Neuron (in vitro differentiated cells): Measurements from ENCODE around the gene HDLBP.

Experiments
- H2AFZ ChIP-seq: one replicate; pipeline ENCODE4 v1.6.1; 2013; ENCODE audit warnings: low read depth, mild to moderate bottlenecking, inconsistent platforms, low read length, moderate library complexity
- H3K27me3 ChIP-seq: one replicate; pipeline ENCODE4 v1.6.1; 2013; ENCODE audit warnings: low read length; ENCODE audit not compliant: insufficient read depth
- H3K36me3 ChIP-seq: one replicate; pipeline ENCODE4 v1.6.1; 2013; ENCODE audit warnings: low read length; ENCODE audit not compliant: insufficient read depth
- H3K4me1 ChIP-seq: one replicate; pipeline ENCODE4 v1.6.1; 2013; ENCODE audit warnings: low read length; ENCODE audit not compliant: insufficient read depth
- H3K4me3 ChIP-seq: 2 replicates; pipeline ENCODE4 v1.5.1; 2013; ENCODE audit warnings: mild to moderate bottlenecking, low read length, moderate library complexity
- H3K9me3 ChIP-seq: one replicate; pipeline ENCODE4 v1.6.1; 2013; ENCODE audit warnings: low read length

The HDLBP gene

DNA sequence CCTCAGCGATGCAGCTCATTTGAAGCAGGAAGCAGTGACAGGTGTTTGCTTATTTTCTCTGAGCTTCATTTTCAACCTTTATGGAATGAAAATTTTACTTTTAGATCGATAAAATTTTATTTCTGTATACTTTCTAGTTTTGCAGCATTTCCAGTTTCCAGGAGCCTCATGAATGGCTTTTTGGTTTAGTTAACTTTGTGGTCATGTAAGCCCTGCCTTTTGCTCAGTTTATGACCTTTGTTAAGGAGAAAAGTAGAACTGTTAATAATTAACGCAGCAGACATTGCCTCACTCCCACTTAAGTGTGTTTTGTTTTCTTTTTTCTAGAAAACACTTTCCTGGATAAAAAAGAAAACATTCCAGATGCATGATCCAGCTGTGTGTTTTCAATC lies 36.2 kb upstream of the HDLBP start:
- no peaks in the 10 kb centered on the region for H3K27me3 ChIP-seq
- no peaks in the 10 kb centered on the region for H3K9me3 ChIP-seq
- no peaks in the 10 kb centered on the region for H3K4me1 ChIP-seq
- H3K4me3 ChIP-seq, result no peak overlapping the region
- no peak overlapping the region for H2AFZ ChIP-seq
- peaks cover 78% of the 10 kb centered on the region for H3K36me3 ChIP-seq

DNA sequence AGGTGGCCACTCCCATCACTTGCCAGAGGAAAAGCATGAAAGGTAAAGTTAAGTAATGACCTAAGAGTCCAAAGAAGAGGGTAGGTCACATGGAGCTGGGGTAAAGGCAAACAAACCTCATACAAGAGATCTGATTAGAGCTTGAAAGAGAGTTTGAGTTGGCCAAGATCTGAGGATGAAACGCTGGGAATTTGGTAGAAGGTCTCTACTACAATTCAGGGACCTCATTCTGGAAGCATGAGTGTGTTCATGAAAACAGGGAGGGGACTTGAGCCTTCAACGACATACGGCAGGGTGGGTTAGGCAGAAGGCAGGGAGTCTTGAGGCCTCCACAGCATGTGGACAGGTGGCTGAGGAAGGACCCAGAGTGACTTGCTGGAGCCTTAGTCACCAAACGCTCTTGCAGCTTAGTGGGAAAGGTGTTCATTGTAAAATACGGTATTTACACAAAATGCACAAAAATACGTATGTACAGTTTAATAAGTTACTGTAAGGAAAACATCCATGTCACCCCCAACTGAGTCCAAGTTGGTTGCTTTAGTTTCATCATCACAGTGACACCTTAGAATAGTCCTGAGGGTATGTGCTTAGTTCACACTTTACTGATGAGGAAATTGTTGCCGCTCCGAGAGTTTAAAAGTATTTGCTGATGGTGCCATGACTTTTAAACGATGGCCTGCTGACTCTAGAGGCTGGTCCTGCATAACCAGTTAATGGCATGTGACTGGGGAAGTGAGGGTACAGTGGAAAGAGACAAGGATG lies 35.6 kb upstream of the HDLBP start:
- H3K4me1 ChIP-seq, result no peaks in the 10 kb centered on the region
- H2AFZ ChIP-seq, result no peak overlapping the region
- H3K4me3 ChIP-seq, result no peak overlapping the region
- H3K36me3 ChIP-seq, result peaks cover 84% of the 10 kb centered on the region
- no peaks in the 10 kb centered on the region for H3K27me3 ChIP-seq
- H3K9me3 ChIP-seq, result no peaks in the 10 kb centered on the region

- Histone ChIP-seq H2AFZ (no peak overlapping the region), H3K36me3 (peaks cover 89% of the 10 kb centered on the region), H3K4me3 (no peak overlapping the region), H3K4me1 (no peaks in the 10 kb centered on the region), H3K9me3 (no peaks in the 10 kb centered on the region), H3K27me3 (no peaks in the 10 kb centered on the region)
These were observed 35.0 kb upstream of the HDLBP start for GRCh38 chr2:241350530-241350877.

DNA sequence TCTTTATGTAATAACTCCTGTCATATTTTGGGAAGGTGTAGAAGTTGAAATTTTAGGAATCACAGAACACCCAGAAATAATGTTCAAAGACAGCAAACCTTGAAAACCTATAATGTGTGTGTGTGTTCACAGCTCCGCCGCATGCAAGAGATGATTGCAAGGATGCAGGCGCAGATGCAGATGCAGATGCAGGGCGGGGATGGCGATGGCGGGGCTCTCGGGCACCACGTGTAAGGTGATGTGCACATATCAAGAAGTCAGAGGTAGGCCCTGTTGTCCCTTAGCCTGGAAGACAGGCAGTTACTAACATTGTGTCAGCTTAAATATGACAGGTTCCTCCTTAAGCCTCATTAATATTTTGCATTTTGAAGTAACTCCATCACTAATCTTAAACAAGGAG lies 34.5 kb upstream of the HDLBP start:
- Histone ChIP-seq H3K9me3 (no peaks in the 10 kb centered on the region), H3K27me3 (no peaks in the 10 kb centered on the region), H3K36me3 (peaks cover 93% of the 10 kb centered on the region), H3K4me3 (no peak overlapping the region), H3K4me1 (no peaks in the 10 kb centered on the region), H2AFZ (no peak overlapping the region)

DNA sequence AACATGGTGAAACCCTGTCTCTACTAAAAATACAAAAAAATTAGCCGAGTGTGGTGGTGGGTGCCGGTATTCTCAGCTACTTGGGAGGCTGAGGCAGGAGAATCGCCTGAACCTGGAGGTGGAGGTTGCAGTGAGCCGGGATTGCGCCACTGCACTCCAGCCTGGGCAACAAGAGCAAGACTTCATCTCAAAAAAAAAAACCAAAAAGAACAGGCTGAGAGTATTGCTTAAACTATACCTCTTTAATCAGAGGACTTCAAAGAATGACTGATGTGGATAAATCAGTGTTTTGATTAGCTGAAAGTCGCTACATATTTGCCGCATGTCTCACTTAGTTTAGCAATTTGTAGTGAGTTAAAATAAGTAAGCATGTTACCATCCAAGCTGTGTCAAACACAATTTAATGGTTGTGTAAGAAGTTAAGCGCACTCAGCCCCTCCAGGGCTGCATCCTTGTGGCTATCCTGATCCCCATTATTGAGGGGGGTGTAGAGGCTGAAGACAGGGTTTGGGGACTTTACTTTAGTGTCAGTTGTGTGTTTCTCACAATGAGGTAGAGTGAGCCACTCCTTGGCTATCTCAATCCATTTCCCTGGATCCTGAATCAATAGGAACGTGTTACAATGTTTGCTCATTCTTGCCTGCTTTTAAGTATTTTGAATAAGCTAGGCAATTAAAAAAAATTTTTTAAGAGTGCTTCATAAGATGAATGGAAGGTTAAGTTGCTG lies 29.6 kb upstream of the HDLBP start:
- H3K27me3 ChIP-seq, result no peaks in the 10 kb centered on the region
- H2AFZ ChIP-seq, result no peak overlapping the region
- peaks cover 96% of the 10 kb centered on the region for H3K36me3 ChIP-seq
- no peaks in the 10 kb centered on the region for H3K4me1 ChIP-seq
- no peak overlapping the region for H3K4me3 ChIP-seq
- no peaks in the 10 kb centered on the region for H3K9me3 ChIP-seq

GRCh38 chr2:241340631-241341163 lies 25.2 kb upstream of the HDLBP start:
- no peak overlapping the region for H3K4me3 ChIP-seq
- H2AFZ ChIP-seq, result no peak overlapping the region
- peaks cover 91% of the 10 kb centered on the region for H3K36me3 ChIP-seq
- H3K4me1 ChIP-seq, result peaks cover 4% of the 10 kb centered on the region
- H3K9me3 ChIP-seq, result no peaks in the 10 kb centered on the region
- no peaks in the 10 kb centered on the region for H3K27me3 ChIP-seq

DNA sequence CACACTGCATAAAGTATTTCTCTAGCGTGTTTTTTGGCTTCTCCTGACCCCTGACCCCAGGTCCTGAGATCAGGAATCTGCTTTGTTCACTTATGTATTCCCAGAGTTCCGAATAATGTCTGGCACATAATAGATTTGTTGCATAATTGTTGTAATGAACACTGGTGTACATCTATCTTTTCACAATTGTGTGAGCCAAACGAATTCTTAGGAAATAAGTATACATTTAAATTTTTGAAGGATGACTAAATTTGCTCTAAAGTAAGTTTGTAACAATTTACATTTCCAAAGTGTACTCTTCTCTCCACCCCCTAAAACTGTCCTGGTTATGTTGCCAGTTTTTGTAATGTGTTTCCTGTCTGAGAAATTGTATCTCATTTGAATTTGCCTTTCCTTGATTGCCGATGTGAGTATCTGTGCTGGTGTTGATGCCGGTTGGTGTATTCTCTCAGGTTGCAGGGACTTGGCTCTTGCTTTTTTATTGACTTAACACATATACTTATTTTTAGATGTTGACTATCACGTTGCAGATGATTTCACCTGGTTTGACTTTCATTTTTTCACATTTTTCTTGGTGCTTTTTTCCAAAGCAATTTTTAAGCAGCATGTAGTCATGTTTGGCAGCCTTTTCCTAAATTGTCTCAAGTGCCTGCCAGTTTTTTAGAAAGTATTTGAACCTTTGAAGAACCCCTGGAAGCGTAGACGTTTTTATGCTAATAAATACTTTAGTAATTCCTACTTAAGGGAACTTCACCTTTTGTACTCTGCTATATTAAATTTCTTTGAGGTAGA lies 24.6 kb upstream of the HDLBP start:
- Histone ChIP-seq H2AFZ (no peak overlapping the region), H3K9me3 (no peaks in the 10 kb centered on the region), H3K27me3 (no peaks in the 10 kb centered on the region), H3K4me1 (peaks cover 4% of the 10 kb centered on the region), H3K36me3 (peaks cover 91% of the 10 kb centered on the region), H3K4me3 (no peak overlapping the region)

DNA sequence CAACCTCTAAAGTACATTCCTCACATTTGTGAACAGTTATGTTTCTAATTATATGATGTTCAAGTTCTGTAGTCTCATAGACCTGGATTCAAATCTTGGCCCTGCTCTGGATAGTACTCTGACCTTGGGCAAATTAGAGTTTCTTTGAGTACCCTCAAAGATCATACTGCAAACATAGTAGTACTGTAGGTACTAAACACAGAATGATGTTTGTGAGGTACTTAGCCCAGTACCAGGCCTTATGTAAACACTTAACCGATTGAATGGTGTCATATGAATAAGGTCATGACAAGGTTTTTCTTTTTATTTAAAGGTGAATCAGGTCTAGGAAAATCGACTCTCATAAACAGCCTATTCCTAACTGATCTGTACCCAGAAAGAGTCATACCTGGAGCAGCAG lies 19.3 kb upstream of the HDLBP start:
- Histone ChIP-seq H3K4me1 (peaks cover 4% of the 10 kb centered on the region), H2AFZ (no peak overlapping the region), H3K27me3 (no peaks in the 10 kb centered on the region), H3K4me3 (no peak overlapping the region), H3K9me3 (no peaks in the 10 kb centered on the region), H3K36me3 (peaks cover 85% of the 10 kb centered on the region)

DNA sequence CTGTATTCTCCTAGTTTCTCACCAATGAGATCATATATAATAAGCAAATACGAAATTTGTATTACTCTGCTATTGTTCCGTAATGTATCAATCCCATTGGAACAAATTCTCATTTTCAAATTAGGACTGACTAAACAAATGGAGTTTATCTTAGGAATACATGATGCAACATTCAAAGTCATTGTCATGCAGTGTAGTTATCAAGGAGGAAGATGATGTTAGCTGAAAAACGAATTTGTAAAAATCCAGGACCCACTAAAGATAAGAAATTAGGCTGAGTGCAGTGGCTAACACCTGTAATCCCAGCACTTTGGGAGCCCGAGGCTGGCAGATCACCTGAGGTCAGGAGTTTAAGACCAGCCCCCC lies 15.1 kb upstream of the HDLBP start:
- Histone ChIP-seq H2AFZ (no peak overlapping the region), H3K36me3 (peaks cover 86% of the 10 kb centered on the region), H3K27me3 (no peaks in the 10 kb centered on the region), H3K4me1 (no peaks in the 10 kb centered on the region), H3K4me3 (no peak overlapping the region), H3K9me3 (no peaks in the 10 kb centered on the region)

DNA sequence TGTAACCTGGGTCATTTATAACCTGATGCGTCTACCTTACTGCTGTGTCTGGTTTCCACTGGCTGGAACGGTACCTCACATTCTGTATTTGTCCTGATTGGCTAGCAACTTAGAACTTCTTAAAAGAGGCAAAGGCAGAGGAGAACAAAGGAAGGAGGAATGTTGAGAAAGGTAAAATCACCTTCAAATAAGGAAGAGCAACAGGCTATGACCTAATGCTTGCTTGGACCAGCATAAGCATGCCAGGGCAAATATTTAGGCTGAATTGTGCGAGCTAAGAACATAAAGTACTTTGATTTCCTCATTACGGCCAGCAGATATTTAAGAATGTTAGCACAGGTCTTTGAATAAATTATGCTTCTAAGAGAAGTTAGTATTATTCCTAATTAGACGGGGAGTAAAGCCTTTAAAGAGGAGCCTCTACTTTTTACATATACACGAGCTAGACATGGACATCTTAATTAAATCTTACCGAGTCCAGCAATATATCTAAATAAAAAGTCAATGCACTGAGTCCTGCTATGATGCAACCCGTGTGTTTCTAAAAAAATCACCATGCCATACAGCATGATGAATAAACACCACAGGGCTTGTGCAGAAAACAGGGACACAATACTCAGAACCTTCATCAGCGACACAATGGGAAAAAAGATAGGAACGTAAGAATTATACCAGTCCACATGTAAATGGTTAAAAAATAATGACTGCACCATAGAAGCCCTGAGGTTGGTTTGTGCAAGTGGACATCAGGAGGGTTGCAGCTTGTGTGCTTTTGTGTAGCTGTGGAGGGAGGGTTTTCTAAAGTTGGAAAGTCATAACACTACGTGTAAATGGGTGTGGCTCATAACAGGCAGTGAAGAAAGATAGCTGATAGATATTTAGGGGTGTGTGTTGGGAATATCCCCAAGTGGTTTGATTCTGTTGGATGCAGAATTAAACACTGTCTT lies 14.5 kb upstream of the HDLBP start:
- Histone ChIP-seq H3K4me3 (no peak overlapping the region), H2AFZ (no peak overlapping the region), H3K27me3 (no peaks in the 10 kb centered on the region), H3K4me1 (no peaks in the 10 kb centered on the region), H3K9me3 (no peaks in the 10 kb centered on the region), H3K36me3 (peaks cover 86% of the 10 kb centered on the region)

DNA sequence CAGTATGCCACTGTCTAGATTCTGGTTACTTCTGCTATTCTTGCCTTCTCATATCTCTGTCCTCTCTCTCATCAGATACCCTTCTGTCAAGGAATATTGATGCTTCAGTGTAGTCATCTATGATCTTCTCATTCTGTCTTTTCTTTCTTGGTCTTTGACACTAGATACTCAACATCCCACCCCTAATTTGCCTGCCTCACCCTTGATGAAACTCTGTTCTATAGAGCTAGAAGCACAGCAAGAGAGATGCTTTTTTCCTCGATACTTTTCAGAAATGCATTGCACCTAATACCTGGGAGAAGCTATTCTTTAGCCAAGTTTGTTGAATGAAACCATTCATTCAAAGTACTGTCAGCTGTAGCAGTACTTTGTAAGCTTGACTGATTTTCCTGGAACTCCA lies 9.8 kb upstream of the HDLBP start:
- Histone ChIP-seq H3K4me1 (no peaks in the 10 kb centered on the region), H3K4me3 (no peak overlapping the region), H3K27me3 (no peaks in the 10 kb centered on the region), H3K9me3 (peaks cover 2% of the 10 kb centered on the region), H3K36me3 (peaks cover 66% of the 10 kb centered on the region), H2AFZ (no peak overlapping the region)

- Histone ChIP-seq H3K27me3 (no peaks in the 10 kb centered on the region), H3K4me1 (no peaks in the 10 kb centered on the region), H2AFZ (no peak overlapping the region), H3K4me3 (no peak overlapping the region), H3K36me3 (peaks cover 65% of the 10 kb centered on the region), H3K9me3 (peaks cover 2% of the 10 kb centered on the region)
These were observed 9.3 kb upstream of the HDLBP start for GRCh38 chr2:241324775-241325174.
